ENCODE results near the gene TMEM119.

TMEM119 gene

GRCh38 chr12:108642899-108643654 lies 45.2 kb upstream of the TMEM119 start:
- no peak for DNase-seq (ENCODE audit: low read depth)
- in situ Hi-C loops (cut with HindIII; ENCODE audit: low sequenced_read_pairs), result no loop called here
- no peak overlapping the region for H3K4me3 ChIP-seq (ENCODE audit: low read depth, low read length)
- no peak for TF ChIP-seq CTCF (IDR thresholded peaks at IDR 0.05; ENCODE audit: low read depth, low read length, missing control alignments)

GRCh38 chr12:108642269-108642870 lies 44.5 kb upstream of the TMEM119 start:
- no peak overlapping the region for H3K4me3 ChIP-seq (ENCODE audit: low read depth, low read length)
- no peak for TF ChIP-seq CTCF (IDR thresholded peaks at IDR 0.05; ENCODE audit: low read depth, low read length, missing control alignments)
- in situ Hi-C loops (cut with HindIII; ENCODE audit: low sequenced_read_pairs), result no loop called here
- no peak for DNase-seq (ENCODE audit: low read depth)

- H3K4me3 ChIP-seq (ENCODE audit: low read depth, low read length), result no peak overlapping the region
- in situ Hi-C loops (cut with HindIII; ENCODE audit: low sequenced_read_pairs), result no loop called here
- no peak for DNase-seq (ENCODE audit: low read depth)
- TF ChIP-seq CTCF (IDR thresholded peaks at IDR 0.05; ENCODE audit: low read depth, low read length, missing control alignments), result no peak
These were observed 43.8 kb upstream of the TMEM119 start for GRCh38 chr12:108641446-108642268.

- no peak overlapping the region for H3K4me3 ChIP-seq (ENCODE audit: low read depth, low read length)
- TF ChIP-seq CTCF (IDR thresholded peaks at IDR 0.05; ENCODE audit: low read depth, low read length, missing control alignments), result no peak
- in situ Hi-C loops (cut with HindIII; ENCODE audit: low sequenced_read_pairs), result no loop called here
- no peak for DNase-seq (ENCODE audit: low read depth)
These were observed 43.0 kb upstream of the TMEM119 start for GRCh38 chr12:108640802-108641445.

GRCh38 chr12:108638997-108639822 lies 41.3 kb upstream of the TMEM119 start:
- TF ChIP-seq CTCF (IDR thresholded peaks at IDR 0.05; ENCODE audit: low read depth, low read length, missing control alignments), result no peak
- H3K4me3 ChIP-seq (ENCODE audit: low read depth, low read length), result no peak overlapping the region
- no peak for DNase-seq (ENCODE audit: low read depth)
- in situ Hi-C loops (cut with HindIII; ENCODE audit: low sequenced_read_pairs), result no loop called here
